ENCODE measurements around the gene EIF2AK3. TPM values are rescaled to one million over a fixed set of nuclear protein-coding genes. Genes with fewer than 3 reads are reported as not detected.
A peak's percentile ranks its signal among the peaks of the same experiment; 100 is the strongest.

Gene EIF2AK3
- total and polyA plus RNA-seq, 9 donors = 6.2 to 19.8 (median 18.0) TPM

DNA sequence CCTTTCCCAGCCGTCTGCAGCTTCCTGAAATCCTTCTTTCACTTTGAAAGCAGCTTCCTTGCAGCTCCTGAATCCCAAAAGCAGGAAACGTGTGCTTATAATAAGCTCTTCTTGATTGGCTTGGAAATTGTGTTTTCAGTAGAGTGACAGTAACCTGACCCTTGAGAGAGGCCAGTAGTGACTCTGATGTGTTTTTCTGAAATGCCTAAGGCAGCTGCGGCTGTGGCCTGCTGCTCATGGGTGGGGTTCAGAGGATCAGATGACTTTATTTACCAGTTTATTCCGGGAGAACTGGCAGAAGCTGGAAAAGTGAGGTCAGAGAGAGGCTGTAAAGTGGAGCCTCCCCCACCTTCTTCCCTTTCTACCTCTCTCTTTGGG lies 32.3 kb upstream of the EIF2AK3 start:
- no peak overlapping the region for H3K27ac ChIP-seq
- no peaks in the 10 kb centered on the region for H3K4me1 ChIP-seq (ENCODE audit: insufficient read depth)
- H3K36me3 ChIP-seq = no peaks in the 10 kb centered on the region
- H3K27me3 ChIP-seq = no peaks in the 10 kb centered on the region
- 9 to 23% (median 10%) methylated on average over 4 of the region's 4 CpGs for WGBS, 3 donors
- TF ChIP-seq, protein P1, sequence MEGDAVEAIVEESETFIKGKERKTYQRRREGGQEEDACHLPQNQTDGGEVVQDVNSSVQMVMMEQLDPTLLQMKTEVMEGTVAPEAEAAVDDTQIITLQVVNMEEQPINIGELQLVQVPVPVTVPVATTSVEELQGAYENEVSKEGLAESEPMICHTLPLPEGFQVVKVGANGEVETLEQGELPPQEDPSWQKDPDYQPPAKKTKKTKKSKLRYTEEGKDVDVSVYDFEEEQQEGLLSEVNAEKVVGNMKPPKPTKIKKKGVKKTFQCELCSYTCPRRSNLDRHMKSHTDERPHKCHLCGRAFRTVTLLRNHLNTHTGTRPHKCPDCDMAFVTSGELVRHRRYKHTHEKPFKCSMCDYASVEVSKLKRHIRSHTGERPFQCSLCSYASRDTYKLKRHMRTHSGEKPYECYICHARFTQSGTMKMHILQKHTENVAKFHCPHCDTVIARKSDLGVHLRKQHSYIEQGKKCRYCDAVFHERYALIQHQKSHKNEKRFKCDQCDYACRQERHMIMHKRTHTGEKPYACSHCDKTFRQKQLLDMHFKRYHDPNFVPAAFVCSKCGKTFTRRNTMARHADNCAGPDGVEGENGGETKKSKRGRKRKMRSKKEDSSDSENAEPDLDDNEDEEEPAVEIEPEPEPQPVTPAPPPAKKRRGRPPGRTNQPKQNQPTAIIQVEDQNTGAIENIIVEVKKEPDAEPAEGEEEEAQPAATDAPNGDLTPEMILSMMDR (IDR thresholded peaks at IDR 0.05) = no peak
- TF ChIP-seq POLR2A (IDR thresholded peaks at IDR 0.05) (no peak), EP300 (IDR thresholded peaks at IDR 0.05) (no peak)
- H3K9me3 ChIP-seq = no peaks in the 10 kb centered on the region
- H3K4me3 ChIP-seq = no peak overlapping the region
- intact Hi-C loops (cut with DNase I) = no loop called here
- peak in 1 of 5 donors; percentile 18 for DNase-seq

DNA sequence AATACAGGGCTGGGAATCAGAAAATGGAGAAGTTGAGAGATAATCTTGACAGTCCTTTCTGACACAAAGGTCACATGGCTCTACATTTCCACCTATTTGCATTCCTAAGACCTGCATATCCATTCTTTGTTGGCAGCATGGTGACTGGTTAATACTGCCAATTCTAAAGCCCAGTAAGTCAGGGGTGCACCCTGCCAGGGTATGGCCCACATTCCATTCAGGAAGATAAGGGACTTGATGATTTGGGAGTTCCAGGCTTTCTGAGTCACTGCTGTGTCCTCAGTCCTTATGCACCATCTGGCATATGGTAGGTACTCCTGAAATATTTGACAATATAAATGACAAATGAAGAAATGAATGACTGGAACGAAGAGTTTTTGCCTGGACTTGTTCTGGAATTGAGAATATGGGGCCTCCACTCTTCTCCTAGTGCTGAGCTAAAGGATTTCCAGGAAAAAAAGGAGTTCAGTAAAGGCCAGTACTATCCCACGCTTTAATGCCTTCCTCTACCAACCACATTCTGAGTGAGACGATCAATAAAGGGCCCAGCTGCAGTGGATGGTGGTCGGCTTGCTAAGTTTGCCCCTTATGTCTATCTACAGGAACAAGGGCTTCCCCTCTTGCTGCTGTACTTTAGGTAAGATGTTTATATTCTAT lies 31.7 kb upstream of the EIF2AK3 start:
- no peaks in the 10 kb centered on the region for H3K36me3 ChIP-seq
- intact Hi-C loops (cut with DNase I) = no loop called here
- H3K4me1 ChIP-seq (ENCODE audit: insufficient read depth) = no peaks in the 10 kb centered on the region
- H3K27me3 ChIP-seq = no peaks in the 10 kb centered on the region
- H3K9me3 ChIP-seq = no peaks in the 10 kb centered on the region
- H3K4me3 ChIP-seq = no peak overlapping the region
- no peak for DNase-seq
- TF ChIP-seq POLR2A (IDR thresholded peaks at IDR 0.05) = no peak
- TF ChIP-seq, protein P1 (IDR thresholded peaks at IDR 0.05) = no peak
- no peak for TF ChIP-seq EP300 (IDR thresholded peaks at IDR 0.05)
- H3K27ac ChIP-seq = no peak overlapping the region
- 66 to 77% (median 70%) methylated on average over 4 of the region's 4 CpGs for WGBS, 3 donors

- Histone ChIP-seq H3K9me3 (no peaks in the 10 kb centered on the region), H3K27ac (no peak overlapping the region), H3K4me1 (ENCODE audit: insufficient read depth) (no peaks in the 10 kb centered on the region), H3K36me3 (no peaks in the 10 kb centered on the region), H3K27me3 (no peaks in the 10 kb centered on the region), H3K4me3 (no peak overlapping the region)
- WGBS, 3 donors = 49 to 52% (median 50%) methylated on average over 3 of the region's 3 CpGs
- TF ChIP-seq, protein P1 (IDR thresholded peaks at IDR 0.05) = no peak
- no peak for TF ChIP-seq EP300 (IDR thresholded peaks at IDR 0.05)
- TF ChIP-seq POLR2A (IDR thresholded peaks at IDR 0.05) = no peak
- intact Hi-C loops (cut with DNase I) = no loop called here
- no peak for DNase-seq
Observed at GRCh38 chr2:88658326-88658725, 31.1 kb upstream of the EIF2AK3 start.

GRCh38 chr2:88657131-88657530 lies 29.9 kb upstream of the EIF2AK3 start:
- Histone ChIP-seq H3K27ac (no peak overlapping the region), H3K27me3 (no peaks in the 10 kb centered on the region), H3K4me3 (no peak overlapping the region), H3K36me3 (no peaks in the 10 kb centered on the region), H3K9me3 (no peaks in the 10 kb centered on the region), H3K4me1 (ENCODE audit: insufficient read depth) (no peaks in the 10 kb centered on the region)
- TF ChIP-seq POLR2A (IDR thresholded peaks at IDR 0.05) = no peak
- 91 to 96% (median 96%) methylated on average over 2 of the region's 2 CpGs for WGBS, 3 donors
- intact Hi-C loops (cut with DNase I) = no loop called here
- DNase-seq = no peak

DNA sequence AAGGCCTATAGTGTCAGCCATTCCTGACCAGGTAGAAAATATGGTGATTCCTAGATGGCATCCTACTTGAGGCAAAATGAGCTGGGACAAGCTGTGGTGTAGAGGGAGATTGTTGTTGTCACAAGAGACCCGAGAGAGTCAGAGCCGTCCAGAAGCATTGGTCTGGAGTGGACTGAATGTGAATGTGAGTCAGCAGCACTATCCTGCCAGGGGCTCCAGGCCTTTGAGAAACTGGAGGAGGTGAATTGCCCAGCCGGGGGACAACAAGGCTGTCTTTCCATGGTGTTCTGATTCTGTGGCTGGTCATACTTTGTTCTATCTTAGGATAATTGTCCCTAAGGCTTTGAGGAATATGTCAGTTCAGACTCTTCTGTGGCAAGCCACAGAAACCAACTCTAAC lies 29.4 kb upstream of the EIF2AK3 start:
- H3K4me1 ChIP-seq (ENCODE audit: insufficient read depth) = no peaks in the 10 kb centered on the region
- intact Hi-C loops (cut with DNase I) = no loop called here
- no peaks in the 10 kb centered on the region for H3K27me3 ChIP-seq
- H3K9me3 ChIP-seq = no peaks in the 10 kb centered on the region
- no peak overlapping the region for H3K4me3 ChIP-seq
- no peak for DNase-seq
- H3K36me3 ChIP-seq = no peaks in the 10 kb centered on the region
- TF ChIP-seq POLR2A (IDR thresholded peaks at IDR 0.05) (no peak), EP300 (IDR thresholded peaks at IDR 0.05) (no peak)
- TF ChIP-seq, protein P1 (IDR thresholded peaks at IDR 0.05) = no peak
- 69 to 75% (median 71%) methylated on average over 3 of the region's 3 CpGs for WGBS, 3 donors
- no peak overlapping the region for H3K27ac ChIP-seq

Measured in ovary (tissue), 9 donors.